HEK293 (cell line): ENCODE results near the gene MACO1.

ENCODE experiments used
- CTCF ChIA-PET: fragments of 350-600 bp; formaldehyde crosslinking; extraction: SDS; loops from one replicate; lab custom pipeline; 2021; ENCODE audit warnings: antibody characterized with exemption; lab: Yijun Ruan, JAX
- POLR2A ChIA-PET: fragments of 300-600 bp; formaldehyde crosslinking; extraction: SDS; loops from one replicate; lab custom pipeline; 2020; ENCODE audit warnings: antibody characterized with exemption, inconsistent platforms; lab: Yijun Ruan, JAX
- H3K27ac ChIP-seq: fragments of 200-500 bp; sonication (Bioruptor generic); 2 replicates; pipeline ENCODE4 v1.5.1; 2014; ENCODE audit warnings: low read depth, low read length, control low read depth, inconsistent platforms; ENCODE audit errors: extremely low read depth
- H3K36me3 ChIP-seq, 2 experiments: fragments of 200-500 bp in 1 of 2; sonication (Bioruptor generic) in 1 of 2; 1 replicate in 1 of 2; 2 replicates in 1 of 2; pipeline ENCODE4 v1.5.1; 2014 to 2017; ENCODE audit warnings: inconsistent platforms in 2 of 2, low read length in 2 of 2; ENCODE audit not compliant: control insufficient read depth in 2 of 2, insufficient read depth in 1 of 2
- H3K4me1 ChIP-seq: fragments of 200-500 bp; sonication (Bioruptor generic); 2 replicates; pipeline ENCODE4 v1.5.1; 2014; ENCODE audit warnings: mild to moderate bottlenecking, low read length, inconsistent platforms; ENCODE audit not compliant: control insufficient read depth, insufficient read depth
- H3K4me3 ChIP-seq: 2 replicates; pipeline ENCODE4 v1.5.1; 2011; ENCODE audit warnings: low read depth, mild to moderate bottlenecking, control low read depth, low read length, moderate library complexity
- H3K9me3 ChIP-seq: fragments of 200-500 bp; sonication (Bioruptor generic); 2 replicates; pipeline ENCODE4 v1.5.1; 2014; ENCODE audit warnings: low read depth, low read length, inconsistent platforms; ENCODE audit not compliant: control insufficient read depth, insufficient read depth
- GLIS1 ChIP-seq: fragments of 450-650 bp; formaldehyde crosslinking; IDR thresholded peaks from 2 replicates; pipeline ENCODE4 v1.5.1; 2016; ENCODE audit warnings: missing biosample characterization, missing genetic modification characterization
- MYNN ChIP-seq: fragments of 450-650 bp; formaldehyde crosslinking; IDR thresholded peaks from 2 replicates; pipeline ENCODE4 v1.5.1; 2016; ENCODE audit warnings: missing biosample characterization, missing genetic modification characterization, borderline replicate concordance
- PATZ1 ChIP-seq: fragments of 450-650 bp; formaldehyde crosslinking; IDR thresholded peaks from 2 replicates; pipeline ENCODE4 v1.5.1; 2016; ENCODE audit warnings: missing biosample characterization, missing genetic modification characterization
- SCRT1 ChIP-seq: fragments of 450-650 bp; formaldehyde crosslinking; IDR thresholded peaks from 2 replicates; pipeline ENCODE4 v1.5.1; 2016; ENCODE audit warnings: missing biosample characterization, missing genetic modification characterization, borderline replicate concordance
- SP7 ChIP-seq: fragments of 450-650 bp; formaldehyde crosslinking; IDR thresholded peaks from 2 replicates; pipeline ENCODE4 v1.5.1; 2016; ENCODE audit warnings: missing biosample characterization, missing genetic modification characterization
- YY2 ChIP-seq: fragments of 450-650 bp; formaldehyde crosslinking; IDR thresholded peaks from 2 replicates; pipeline ENCODE4 v1.5.1; 2016; ENCODE audit warnings: missing biosample characterization, missing genetic modification characterization
- ZBTB6 ChIP-seq: fragments of 450-650 bp; formaldehyde crosslinking; IDR thresholded peaks from 2 replicates; pipeline ENCODE4 v1.5.1; 2017; ENCODE audit warnings: missing biosample characterization, missing genetic modification characterization
- ZNF10 ChIP-seq: fragments of 450-650 bp; formaldehyde crosslinking; IDR thresholded peaks from 2 replicates; pipeline ENCODE4 v1.5.1; 2017; ENCODE audit warnings: missing biosample characterization, missing genetic modification characterization
- ZNF16 ChIP-seq: fragments of 450-650 bp; formaldehyde crosslinking; IDR thresholded peaks from 2 replicates; pipeline ENCODE4 v1.5.1; 2016; ENCODE audit warnings: low read depth, missing biosample characterization, missing genetic modification characterization
- ZNF211 ChIP-seq: fragments of 450-650 bp; formaldehyde crosslinking; IDR thresholded peaks from 2 replicates; pipeline ENCODE4 v1.5.1; 2016; ENCODE audit warnings: low read depth, missing biosample characterization, missing genetic modification characterization
- ZNF239 ChIP-seq: fragments of 450-650 bp; formaldehyde crosslinking; IDR thresholded peaks from 2 replicates; pipeline ENCODE4 v1.5.1; 2016; ENCODE audit warnings: missing biosample characterization, missing genetic modification characterization
- ZNF280C ChIP-seq: fragments of 450-650 bp; formaldehyde crosslinking; IDR thresholded peaks from 2 replicates; pipeline ENCODE4 v1.5.1; 2016; ENCODE audit warnings: missing biosample characterization, missing genetic modification characterization
- ZNF488 ChIP-seq: fragments of 450-650 bp; formaldehyde crosslinking; IDR thresholded peaks from 2 replicates; pipeline ENCODE4 v1.5.1; 2016; ENCODE audit warnings: missing biosample characterization, missing genetic modification characterization
- ZNF514 ChIP-seq: fragments of 450-650 bp; formaldehyde crosslinking; IDR thresholded peaks from 2 replicates; pipeline ENCODE4 v1.5.1; 2016; ENCODE audit warnings: missing biosample characterization, missing genetic modification characterization
- ZNF518A ChIP-seq: fragments of 450-650 bp; formaldehyde crosslinking; conservative IDR thresholded peaks from 2 replicates; pipeline ENCODE4 v1.5.1; 2016; ENCODE audit warnings: low read depth, missing biosample characterization, missing genetic modification characterization
- ZNF529 ChIP-seq: fragments of 450-650 bp; formaldehyde crosslinking; IDR thresholded peaks from 2 replicates; pipeline ENCODE4 v1.5.1; 2017; ENCODE audit warnings: missing genetic modification characterization, missing biosample characterization; ENCODE audit not compliant: insufficient replicate concordance
- ZNF580 ChIP-seq: fragments of 450-650 bp; formaldehyde crosslinking; IDR thresholded peaks from 2 replicates; pipeline ENCODE4 v1.5.1; 2016; ENCODE audit warnings: missing biosample characterization, missing genetic modification characterization
- ZNF600 ChIP-seq: fragments of 450-650 bp; formaldehyde crosslinking; IDR thresholded peaks from 2 replicates; pipeline ENCODE4 v1.5.1; 2016; ENCODE audit warnings: missing biosample characterization, missing genetic modification characterization
- ZNF621 ChIP-seq: fragments of 450-650 bp; formaldehyde crosslinking; IDR thresholded peaks from 2 replicates; pipeline ENCODE4 v1.5.1; 2017; ENCODE audit warnings: missing biosample characterization, missing genetic modification characterization
- ZNF777 ChIP-seq: fragments of 450-650 bp; formaldehyde crosslinking; IDR thresholded peaks from 2 replicates; pipeline ENCODE4 v1.5.1; 2017; ENCODE audit warnings: missing biosample characterization, missing genetic modification characterization, borderline replicate concordance

Gene MACO1

GRCh38 chr1:25541425-25541824, 110.7 kb downstream of the MACO1 start (continued):
- TF ChIP-seq ZNF518A (no peak), ZBTB6 (tag by site-specific recombination) (no peak), ZNF239 (tag by site-specific recombination) (no peak), GLIS1 (no peak), ZNF529 (tag by site-specific recombination) (no peak), YY2 (tag by site-specific recombination) (no peak), ZNF777 (tag by site-specific recombination) (no peak), ZNF211 (tag by site-specific recombination) (no peak)
- TF ChIP-seq, all 188 proteins: peak for 0

- TF ChIP-seq ZNF600 (tag by site-specific recombination), result no peak
- TF ChIP-seq MYNN (tag by site-specific recombination), result no peak
- Histone ChIP-seq H3K4me1 (0 out of 2 replicates have a peak, but pooled peaks cover 4% of the 10 kb centered on the region), H3K4me3 (no peak overlapping the region), H3K36me3 (no peaks in the 10 kb centered on the region), H3K9me3 (no peaks in the 10 kb centered on the region), H3K27ac (no peak overlapping the region)
- POLR2A ChIA-PET, result no interaction called here
- CTCF ChIA-PET, result interaction anchor here (0.6 to 1.1 kb wide), 3 partner anchors 21 to 49 kb away, joined by 3 to 4 read pairs (median 3); no protein-coding TSS in a partner anchor
Measured at GRCh38 chr1:25541889-25542658, 111.4 kb downstream of the MACO1 start.

- no peaks in the 10 kb centered on the region for H3K36me3 ChIP-seq
- H3K27ac ChIP-seq, result no peak overlapping the region
- peak overlapping the region; percentile 19 for H3K4me3 ChIP-seq
- H3K4me1 ChIP-seq, result 0 out of 2 replicates have a peak, but pooled peaks cover 4% of the 10 kb centered on the region
- H3K9me3 ChIP-seq, result no peaks in the 10 kb centered on the region
- CTCF ChIA-PET, result interaction anchor here (0.7 to 1.0 kb wide), 2 partner anchors 22 to 55 kb away, joined by 3 read pairs; no protein-coding TSS in a partner anchor
- POLR2A ChIA-PET, result interaction anchor here (1.0 kb wide), 1 partner anchor 18 kb away, joined by 3 read pairs; no protein-coding TSS in a partner anchor
- TF ChIP-seq ZNF621 (no peak), ZNF514 (tag by site-specific recombination) (no peak), ZNF580 (0 out of 2 replicates have a peak, but pooled peaks have one; percentile 63), ZNF488 (no peak), ZNF10 (tag by site-specific recombination) (no peak), SCRT1 (tag by site-specific recombination) (no peak), ZNF16 (tag by site-specific recombination) (no peak), ZNF280C (tag by site-specific recombination) (no peak), SP7 (tag by site-specific recombination) (0 out of 2 replicates have a peak, but pooled peaks have one; percentile 26), PATZ1 (tag by site-specific recombination) (0 out of 2 replicates have a peak, but pooled peaks have one; percentile 25)
Measured at GRCh38 chr1:25543005-25543424, 112.3 kb downstream of the MACO1 start.
